SK-N-MC (cell line): ENCODE results near the gene PROSER2.

Experiments used
- EZH2 ChIP-seq: fragments of 200-600 bp; sonication (generic); IDR thresholded peaks from one replicate; pipeline ENCODE4 v1.6.1; 2017; ENCODE audit warnings: antibody characterized with exemption
- POLR2AphosphoS5 ChIP-seq: IDR thresholded peaks from 2 replicates; pipeline ENCODE4 v1.6.1; 2012; ENCODE audit warnings: mild to moderate bottlenecking, low read depth, low read length, borderline replicate concordance

DNA sequence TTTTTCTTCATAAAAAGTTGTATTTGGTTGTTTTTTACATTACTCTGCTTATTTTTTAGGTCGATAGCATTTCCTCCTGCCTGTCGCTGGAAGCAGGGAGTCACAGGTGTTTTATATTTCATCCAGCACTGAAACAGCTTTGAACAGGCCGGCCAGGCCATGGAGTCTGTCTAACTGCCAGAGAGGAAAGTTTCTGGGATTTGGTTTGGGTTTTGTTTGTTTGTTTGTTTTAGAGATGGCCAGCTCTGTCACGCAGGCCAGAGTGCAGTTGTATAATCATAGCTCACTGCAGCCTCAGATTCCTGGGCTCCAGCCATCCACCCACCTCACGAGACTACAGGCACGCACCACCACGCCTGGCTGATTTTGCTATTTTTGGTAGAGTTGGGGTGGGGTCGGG is 23.4 kb downstream of the PROSER2 start:
- TF ChIP-seq EZH2 (no peak), POLR2AphosphoS5 (no peak)
